ENCODE data around the gene SLC32A1.

SLC32A1 gene

GRCh38 chr20:38725931-38726803, 1.9 kb downstream of the SLC32A1 start:
- DNase-seq, result peak; percentile 13

- peak; percentile 18 for DNase-seq
Measured at GRCh38 chr20:38726804-38727606, 2.7 kb downstream of the SLC32A1 start.

DNA sequence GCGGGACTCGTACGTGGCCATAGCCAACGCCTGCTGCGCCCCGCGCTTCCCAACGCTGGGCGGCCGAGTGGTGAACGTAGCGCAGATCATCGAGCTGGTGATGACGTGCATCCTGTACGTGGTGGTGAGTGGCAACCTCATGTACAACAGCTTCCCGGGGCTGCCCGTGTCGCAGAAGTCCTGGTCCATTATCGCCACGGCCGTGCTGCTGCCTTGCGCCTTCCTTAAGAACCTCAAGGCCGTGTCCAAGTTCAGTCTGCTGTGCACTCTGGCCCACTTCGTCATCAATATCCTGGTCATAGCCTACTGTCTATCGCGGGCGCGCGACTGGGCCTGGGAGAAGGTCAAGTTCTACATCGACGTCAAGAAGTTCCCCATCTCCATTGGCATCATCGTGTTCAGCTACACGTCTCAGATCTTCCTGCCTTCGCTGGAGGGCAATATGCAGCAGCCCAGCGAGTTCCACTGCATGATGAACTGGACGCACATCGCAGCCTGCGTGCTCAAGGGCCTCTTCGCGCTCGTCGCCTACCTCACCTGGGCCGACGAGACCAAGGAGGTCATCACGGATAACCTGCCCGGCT, 3.4 kb downstream of the SLC32A1 start:
- DNase-seq, result no peak

DNA sequence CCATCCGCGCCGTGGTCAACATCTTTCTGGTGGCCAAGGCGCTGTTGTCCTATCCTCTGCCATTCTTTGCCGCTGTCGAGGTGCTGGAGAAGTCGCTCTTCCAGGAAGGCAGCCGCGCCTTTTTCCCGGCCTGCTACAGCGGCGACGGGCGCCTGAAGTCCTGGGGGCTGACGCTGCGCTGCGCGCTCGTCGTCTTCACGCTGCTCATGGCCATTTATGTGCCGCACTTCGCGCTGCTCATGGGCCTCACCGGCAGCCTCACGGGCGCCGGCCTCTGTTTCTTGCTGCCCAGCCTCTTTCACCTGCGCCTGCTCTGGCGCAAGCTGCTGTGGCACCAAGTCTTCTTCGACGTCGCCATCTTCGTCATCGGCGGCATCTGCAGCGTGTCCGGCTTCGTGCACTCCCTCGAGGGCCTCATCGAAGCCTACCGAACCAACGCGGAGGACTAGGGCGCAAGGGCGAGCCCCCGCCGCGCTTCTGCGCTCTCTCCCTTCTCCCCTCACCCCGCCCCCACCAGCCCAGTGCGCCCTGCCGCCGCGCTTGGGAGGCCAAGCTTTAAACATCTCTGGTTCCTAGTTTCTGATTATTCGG, 4.0 kb downstream of the SLC32A1 start:
- no peak for DNase-seq

- DNase-seq, result no peak
Measured at GRCh38 chr20:38728911-38729642, 4.8 kb downstream of the SLC32A1 start.

DNA sequence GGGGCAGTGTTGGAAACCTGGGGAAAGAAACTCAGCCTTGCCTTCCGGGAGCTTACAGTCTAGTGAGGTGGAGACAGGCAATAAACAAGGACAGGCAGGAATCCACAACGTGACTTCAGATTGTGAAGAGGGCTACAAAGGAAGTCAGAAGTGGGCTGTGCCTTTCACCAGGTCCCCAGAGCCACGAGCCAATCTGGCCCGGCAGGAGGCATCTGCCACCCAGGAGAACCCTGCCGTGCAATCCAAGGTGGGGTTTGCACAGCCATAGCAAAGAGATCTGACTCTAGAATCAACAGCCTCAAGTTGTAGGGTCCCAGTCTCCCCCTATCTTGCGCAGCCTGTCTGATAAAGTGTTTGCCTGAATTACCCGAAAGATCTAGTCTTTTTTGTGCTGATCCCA, 5.5 kb downstream of the SLC32A1 start:
- DNase-seq, result no peak

DNA sequence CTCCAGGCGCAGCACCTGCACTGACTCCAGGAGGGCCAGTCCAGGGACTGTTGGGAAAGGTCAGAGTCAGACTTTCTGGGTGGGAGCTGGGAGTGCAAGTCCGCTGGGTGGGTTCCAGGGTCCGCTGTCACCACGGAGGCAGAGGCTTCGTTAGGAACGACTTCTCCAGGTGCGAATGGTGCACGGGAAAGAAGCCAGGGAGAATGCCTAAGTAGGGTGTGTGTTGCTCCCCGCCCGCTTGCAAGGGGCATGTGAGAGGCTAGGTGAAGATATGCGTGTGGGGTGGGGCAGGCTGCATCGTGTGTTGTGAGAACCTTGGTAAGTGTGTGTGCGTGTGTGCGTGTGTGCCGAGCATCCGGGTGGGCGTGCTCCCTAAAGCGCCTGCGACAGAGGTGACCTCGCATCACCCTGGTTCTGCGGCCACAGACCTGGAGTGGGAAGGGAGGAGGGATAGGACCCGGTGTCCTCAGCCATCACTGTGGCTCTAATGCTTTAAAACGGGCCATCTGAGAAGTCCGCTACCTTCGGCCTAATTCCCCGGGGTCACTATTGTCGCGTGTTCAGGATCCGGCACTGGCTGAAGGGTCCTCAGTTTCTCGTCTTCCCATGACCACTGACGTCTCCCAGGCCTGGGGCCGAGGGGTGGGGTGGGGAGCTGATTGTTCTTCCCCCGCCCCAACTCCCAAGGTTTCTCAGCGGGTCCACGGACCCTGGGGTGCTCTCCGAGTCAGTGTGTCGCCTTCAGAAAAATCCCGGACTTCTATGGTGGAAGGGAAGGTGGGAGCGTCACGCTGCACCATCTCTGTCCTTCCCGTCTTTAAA, 6.1 kb downstream of the SLC32A1 start:
- no peak for DNase-seq

GRCh38 chr20:38730989-38731737, 6.9 kb downstream of the SLC32A1 start:
- DNase-seq, result peak; percentile 67

DNA sequence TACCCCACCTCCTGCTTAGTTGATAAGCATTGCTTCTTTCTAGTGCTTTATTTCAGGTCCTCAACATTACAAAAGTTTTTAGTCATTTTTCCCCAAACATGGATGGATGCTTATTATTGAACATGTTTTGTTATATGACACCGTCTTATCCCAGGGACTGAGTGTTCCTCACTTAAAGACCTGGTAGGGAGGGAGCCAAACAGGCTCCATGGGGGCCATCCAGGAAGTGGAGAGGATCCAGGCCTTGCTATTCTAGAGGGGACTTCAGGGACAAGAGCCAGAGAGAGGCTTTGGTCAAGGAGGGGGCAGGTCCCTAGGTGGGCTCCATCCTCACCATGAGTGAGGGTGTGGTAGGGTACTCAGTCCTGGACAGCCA, 7.4 kb downstream of the SLC32A1 start:
- DNase-seq, result no peak

DNA sequence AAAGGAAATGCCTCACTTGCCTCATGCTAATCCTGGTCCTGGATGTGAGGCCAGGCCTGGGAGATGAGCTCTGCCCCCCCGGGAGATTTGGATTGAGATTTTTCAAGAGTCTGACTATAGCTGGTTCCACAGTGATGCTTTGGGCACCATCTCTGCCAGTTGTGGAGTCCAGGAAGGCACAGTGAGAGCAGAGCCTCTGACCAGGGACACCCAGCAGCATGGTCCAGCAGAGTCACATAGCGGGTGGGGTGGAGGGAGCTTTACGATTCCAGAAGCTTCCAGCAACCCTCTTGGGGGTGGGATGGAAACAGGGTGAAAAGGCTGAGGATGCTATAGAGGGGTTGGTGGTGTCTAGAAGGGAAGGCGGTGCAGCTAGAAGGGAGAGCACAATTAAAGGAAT, 8.7 kb downstream of the SLC32A1 start:
- no peak for DNase-seq

- DNase-seq, result no peak
Measured at GRCh38 chr20:38735172-38735571, 10.9 kb downstream of the SLC32A1 start.

GRCh38 chr20:38737887-38738286, 13.6 kb downstream of the SLC32A1 start:
- no peak for DNase-seq

DNA sequence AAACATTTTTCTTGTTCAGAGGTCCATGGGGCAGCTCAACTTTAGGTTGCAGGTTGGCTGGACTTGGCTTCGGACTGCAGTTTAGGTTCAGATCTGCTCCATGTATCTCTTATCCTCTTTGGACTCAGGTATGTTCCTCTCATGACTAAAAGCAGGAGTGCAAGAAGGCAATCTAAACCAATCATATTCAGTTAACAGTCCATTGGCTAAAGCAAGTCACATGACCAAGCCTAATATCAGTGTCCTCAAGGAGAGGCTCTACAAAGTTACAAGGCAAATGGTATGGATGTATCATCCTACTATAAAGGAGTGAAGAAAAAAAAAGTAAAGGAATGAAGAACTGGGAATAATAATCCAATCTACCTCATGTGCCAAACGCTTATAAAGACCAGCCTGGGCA, 21.5 kb downstream of the SLC32A1 start:
- no peak for DNase-seq

GRCh38 chr20:38747495-38748096, 23.3 kb downstream of the SLC32A1 start:
- DNase-seq, result no peak

DNA sequence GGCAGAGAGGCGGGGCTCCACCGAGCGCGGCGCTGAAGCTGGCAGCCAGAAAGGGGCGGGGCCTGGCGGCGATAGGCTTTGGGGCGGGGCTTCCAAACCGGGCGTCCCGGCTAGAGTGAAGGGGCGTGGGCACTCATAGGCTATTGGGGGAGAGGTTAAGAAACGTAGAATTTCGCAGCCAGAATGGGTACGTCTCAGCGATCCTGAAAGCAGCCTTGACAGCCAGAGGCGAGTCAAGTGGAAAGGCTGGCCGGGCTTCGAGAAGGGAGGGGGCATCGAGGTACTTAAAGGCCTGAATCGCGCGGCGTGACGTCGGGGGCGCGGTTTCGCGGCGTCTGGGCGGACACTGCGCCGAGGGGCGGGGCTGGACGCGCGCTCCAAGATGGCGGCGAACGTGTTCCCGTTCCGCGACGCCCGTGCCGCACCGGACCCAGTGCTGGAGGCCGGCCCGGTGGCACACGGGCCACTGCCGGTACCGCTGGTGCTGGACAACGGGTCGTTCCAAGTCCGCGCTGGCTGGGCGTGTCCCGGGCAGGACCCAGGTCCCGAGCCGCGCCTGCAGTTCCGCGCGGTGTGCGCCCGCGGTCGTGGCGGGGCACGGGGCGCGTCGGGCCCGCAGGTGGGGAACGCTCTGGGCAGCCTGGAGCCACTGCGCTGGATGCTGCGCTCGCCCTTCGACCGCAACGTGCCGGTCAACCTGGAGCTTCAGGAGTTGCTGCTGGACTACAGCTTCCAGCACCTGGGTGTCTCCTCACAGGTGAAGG, 24.0 kb downstream of the SLC32A1 start, which contains the start of gene ACTR5:
ACTR5 (plus strand) TSS at position 364 of the 764 bp plus-strand sequence; CDS start at position 383, 19 bp downstream.
- peak; percentile 93 for DNase-seq

- peak; percentile 48 for DNase-seq
Measured at GRCh38 chr20:38748861-38749149, 24.5 kb downstream of the SLC32A1 start.

GRCh38 chr20:38751360-38751976, 27.2 kb downstream of the SLC32A1 start:
- peak; percentile 46 for DNase-seq

- DNase-seq, result no peak
Measured at GRCh38 chr20:38752029-38752428, 27.7 kb downstream of the SLC32A1 start.

DNA sequence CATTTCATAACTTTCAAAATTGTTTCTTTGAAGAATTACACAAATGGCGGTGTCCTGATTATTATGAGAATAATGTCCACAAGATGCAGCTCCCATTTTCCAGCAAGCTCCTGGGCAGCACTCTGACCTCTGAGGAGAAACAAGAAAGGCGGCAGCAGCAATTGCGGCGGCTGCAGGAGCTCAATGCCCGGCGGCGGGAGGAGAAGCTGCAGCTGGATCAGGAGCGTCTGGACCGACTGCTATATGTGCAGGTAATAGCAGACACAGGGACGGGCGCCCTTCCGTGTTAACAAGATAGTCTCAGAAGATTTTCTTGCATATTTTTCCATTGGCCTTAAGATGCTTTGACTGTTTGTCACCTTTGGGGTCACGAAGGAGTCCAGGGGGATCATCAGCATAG, 30.6 kb downstream of the SLC32A1 start:
- DNase-seq, result no peak

Measured in CD4-positive, alpha-beta T cell treated with Interleukin-4 for 4 hours (primary cell).